HCT116 (cell line): ENCODE measurements around the gene URAD. TPM values are rescaled to one million over a fixed set of nuclear protein-coding genes. Genes with fewer than 3 reads are reported as not detected.

Experiments
- ATAC-seq: fragments of 200-7000 bp; cut with Tn5 transposase; 2 replicates; pipeline ENCODE4 v1.9.1; 2020; ENCODE audit warnings: mild to moderate bottlenecking, moderate library complexity
- BruUV-seq: library from RNA; stranded (reverse); fragments of 400-500 nt; replicated peaks from 2 replicates; lab custom pipeline; 2021; lab: Mats Ljungman, UMichigan
- CTCF ChIA-PET: fragments of 300-600 bp; sonication (Branson Sonifier 250); formaldehyde crosslinking; loops from one replicate; lab custom pipeline; 2021; ENCODE audit warnings: antibody characterized with exemption; lab: Charles Lee
- POLR2A ChIA-PET: fragments of 300-600, 350-600 bp; sonication (Branson Sonifier 250); formaldehyde crosslinking; loops from one replicate; lab custom pipeline; 2021; ENCODE audit warnings: antibody characterized with exemption; lab: Charles Lee
- RAD21 ChIA-PET, 2 experiments: fragments of 300-600 bp; sonication (Branson Sonifier 250); formaldehyde crosslinking; loops; one replicate each; lab custom pipeline; 2023; ENCODE audit warnings: low total read pairs in 2 of 2; ENCODE audit not compliant: uncharacterized antibody in 2 of 2, unreplicated experiment in 2 of 2, low non-redundant PET in 1 of 2; lab: Charles Lee
- DNase-seq: peaks from one replicate; pipeline ENCODE4 v3.0.0-alpha.2; 2010; ENCODE audit warnings: low read depth, low spot score
- H2AFZ ChIP-seq: fragments of 200-600 bp; shearing (Covaris generic), sonication (generic); 2 replicates; pipeline ENCODE4 v1.6.1; 2017; ENCODE audit warnings: low read depth, mixed run types, mixed read lengths, antibody characterized with exemption, low read length; ENCODE audit not compliant: poor library complexity, severe bottlenecking
- H3K27ac ChIP-seq: 2 replicates; pipeline ENCODE4 v1.5.1; 2012; ENCODE audit warnings: low read depth, low read length
- H3K27me3 ChIP-seq: fragments of 200-600 bp; sonication (generic); 2 replicates; pipeline ENCODE4 v1.6.1; 2016; ENCODE audit warnings: mixed run types, low read length, mixed read lengths; ENCODE audit not compliant: insufficient read depth
- H3K36me3 ChIP-seq, 2 experiments: fragments of 200-500 bp in 1 of 2; fragments of 200-600 bp in 1 of 2; sonication (Bioruptor generic) in 1 of 2; sonication (generic) in 1 of 2; 2 replicates each; pipeline versions ENCODE4 v1.5.1 to v1.6.1; 2014 to 2016; ENCODE audit warnings: low read length in 2 of 2, inconsistent platforms in 1 of 2, mixed read lengths in 1 of 2, mixed run types in 1 of 2; ENCODE audit not compliant: insufficient read depth in 2 of 2, control insufficient read depth in 1 of 2
- H3K4me1 ChIP-seq, 2 experiments: fragments of 200-600 bp in 1 of 2; sonication (generic) in 1 of 2; 2 replicates each; pipeline versions ENCODE4 v1.5.1 to v1.6.1; 2012 to 2017; ENCODE audit warnings: low read length in 2 of 2, inconsistent platforms in 1 of 2, mild to moderate bottlenecking in 1 of 2, mixed read lengths in 1 of 2, mixed run types in 1 of 2, moderate library complexity in 1 of 2; ENCODE audit not compliant: insufficient read depth in 2 of 2, control insufficient read depth in 1 of 2
- H3K4me2 ChIP-seq: fragments of 200-600 bp; sonication (generic); 2 replicates; pipeline ENCODE4 v1.6.1; 2017; ENCODE audit warnings: mixed run types, low read length, mixed read lengths
- H3K4me3 ChIP-seq, 2 experiments: fragments of 200-600 bp in 1 of 2; sonication (generic) in 1 of 2; replicated peaks in 1 of 2; 2 replicates each; pipeline ENCODE4 v1.5.1; 2011 to 2016; ENCODE audit warnings: low read length in 2 of 2, control low read depth in 1 of 2, low read depth in 1 of 2, mild to moderate bottlenecking in 1 of 2, mixed read lengths in 1 of 2, mixed run types in 1 of 2
- H3K79me2 ChIP-seq: fragments of 200-600 bp; sonication (generic); 2 replicates; pipeline ENCODE4 v1.6.1; 2017; ENCODE audit warnings: mild to moderate bottlenecking, mixed run types, low read length, moderate library complexity, mixed read lengths; ENCODE audit not compliant: insufficient read depth
- H3K9ac ChIP-seq: fragments of 200-600 bp; sonication (generic); 2 replicates; pipeline ENCODE4 v1.6.1; 2016; ENCODE audit warnings: low read length, mixed read lengths
- H3K9me2 ChIP-seq: fragments of 200-600 bp; sonication (generic), shearing (Covaris generic); 2 replicates; pipeline ENCODE4 v1.6.1; 2017; ENCODE audit warnings: mixed run types, mild to moderate bottlenecking, moderate library complexity; ENCODE audit not compliant: insufficient read depth
- H3K9me3 ChIP-seq, 2 experiments: fragments of 200-500 bp in 1 of 2; fragments of 200-600 bp in 1 of 2; sonication (Bioruptor generic) in 1 of 2; sonication (generic) in 1 of 2; 2 replicates each; pipeline ENCODE4 v1.6.1; 2014 to 2017; ENCODE audit warnings: low read length in 2 of 2, mixed read lengths in 2 of 2, inconsistent platforms in 1 of 2, low read depth in 1 of 2, mild to moderate bottlenecking in 1 of 2, mixed run types in 1 of 2, moderate library complexity in 1 of 2; ENCODE audit not compliant: control insufficient read depth in 1 of 2, insufficient read depth in 1 of 2
- H4K20me1 ChIP-seq: fragments of 200-600 bp; sonication (generic), shearing (Covaris generic); 2 replicates; pipeline ENCODE4 v1.6.1; 2017; ENCODE audit warnings: mixed run types, mild to moderate bottlenecking, moderate library complexity; ENCODE audit not compliant: insufficient read depth
- CTCF ChIP-seq, 3 experiments: fragments of 200-600 bp in 1 of 3; sonication (generic) in 1 of 3; IDR thresholded peaks in 2 of 3; conservative IDR thresholded peaks in 1 of 3; 2 replicates each; pipeline ENCODE4 v1.5.1; 2012 to 2017; ENCODE audit warnings: low read depth in 2 of 3, low read length in 2 of 3, antibody characterized with exemption in 1 of 3, borderline replicate concordance in 1 of 3, control low read depth in 1 of 3, mild to moderate bottlenecking in 1 of 3, mixed read lengths in 1 of 3, mixed run types in 1 of 3, moderate library complexity in 1 of 3; ENCODE audit not compliant: insufficient read depth in 1 of 3
- ELF1 ChIP-seq: IDR thresholded peaks from 2 replicates; pipeline ENCODE4 v1.6.1; 2012; ENCODE audit warnings: low read depth, borderline replicate concordance
- EZH2 ChIP-seq: fragments of 200-600 bp; sonication (generic); IDR thresholded peaks from 2 replicates; pipeline ENCODE4 v1.6.1; 2017; ENCODE audit warnings: antibody characterized with exemption, mixed run types
- EZH2phosphoT487 ChIP-seq: fragments of 200-600 bp; IDR thresholded peaks from 2 replicates; pipeline ENCODE4 v1.6.1; 2018; ENCODE audit warnings: antibody characterized with exemption, borderline replicate concordance
- FOSL1 ChIP-seq: IDR thresholded peaks from 2 replicates; pipeline ENCODE4 v1.6.1; 2012; ENCODE audit warnings: low read depth
- POLR2A ChIP-seq: IDR thresholded peaks from 2 replicates; pipeline ENCODE4 v1.7.0; 2011; ENCODE audit warnings: borderline replicate concordance; ENCODE audit not compliant: insufficient read depth, insufficient read length; ENCODE audit errors: extremely low read depth
- POLR2AphosphoS5 ChIP-seq: IDR thresholded peaks from 2 replicates; pipeline ENCODE4 v1.6.1; 2011; ENCODE audit warnings: mild to moderate bottlenecking, low read depth, low read length, moderate library complexity
- RAD21 ChIP-seq: IDR thresholded peaks from 2 replicates; pipeline ENCODE4 v1.6.1; 2012; ENCODE audit warnings: low read depth, mild to moderate bottlenecking
- SIN3A ChIP-seq: IDR thresholded peaks from 2 replicates; pipeline ENCODE4 v1.6.1; 2012; ENCODE audit warnings: low read depth
- SP1 ChIP-seq: IDR thresholded peaks from 2 replicates; pipeline ENCODE4 v1.6.1; 2012; ENCODE audit warnings: low read depth
- TCF7L2 ChIP-seq: IDR thresholded peaks from 2 replicates; pipeline ENCODE4 v1.7.0; 2011; ENCODE audit warnings: borderline replicate concordance, inconsistent platforms; ENCODE audit not compliant: insufficient read depth, insufficient read length; ENCODE audit errors: extremely low read depth
- YY1 ChIP-seq: IDR thresholded peaks from 2 replicates; pipeline ENCODE4 v1.6.1; 2011; ENCODE audit warnings: low read length, low read depth, moderate library complexity, mild to moderate bottlenecking; ENCODE audit not compliant: insufficient replicate concordance; ENCODE audit errors: extremely low read depth
- ZFX ChIP-seq: fragments of 450-650 bp; IDR thresholded peaks from 2 replicates; pipeline ENCODE4 v1.6.1; 2017
- ZNF274 ChIP-seq: fragments of 200-500 bp; sonication (Bioruptor generic); IDR thresholded peaks from 2 replicates; pipeline ENCODE4 v1.6.1; 2014; ENCODE audit warnings: mild to moderate bottlenecking, low read depth, low read length, inconsistent platforms
- intact Hi-C: fragments of 100-400 bp; cut with micrococcal nuclease; formaldehyde crosslinking; loops from 2 replicates; pipeline ENCODE4 v1.10.0; 2022
- total RNA-seq: library from RNA; stranded (reverse); gene quantifications from one replicate; pipeline ENCODE4 v1.2.1, GENCODE V29; 2021; ENCODE audit not compliant: unreplicated experiment
- TF ChIP-seq, protein P1 (sequence below): IDR thresholded peaks from 2 replicates; pipeline ENCODE4 v1.6.1; 2012
- TF ChIP-seq, protein P2 (sequence below): IDR thresholded peaks from 2 replicates; pipeline ENCODE4 v1.6.1; 2011; ENCODE audit warnings: mild to moderate bottlenecking, low read length, moderate library complexity; ENCODE audit not compliant: insufficient replicate concordance; ENCODE audit errors: extremely low read depth
- TF ChIP-seq, protein P3 (sequence below): IDR thresholded peaks from 2 replicates; pipeline ENCODE4 v1.6.1; 2012; ENCODE audit warnings: low read depth

URAD gene
- total RNA-seq, 1 experiment from 2014 or later: not detected

DNA sequence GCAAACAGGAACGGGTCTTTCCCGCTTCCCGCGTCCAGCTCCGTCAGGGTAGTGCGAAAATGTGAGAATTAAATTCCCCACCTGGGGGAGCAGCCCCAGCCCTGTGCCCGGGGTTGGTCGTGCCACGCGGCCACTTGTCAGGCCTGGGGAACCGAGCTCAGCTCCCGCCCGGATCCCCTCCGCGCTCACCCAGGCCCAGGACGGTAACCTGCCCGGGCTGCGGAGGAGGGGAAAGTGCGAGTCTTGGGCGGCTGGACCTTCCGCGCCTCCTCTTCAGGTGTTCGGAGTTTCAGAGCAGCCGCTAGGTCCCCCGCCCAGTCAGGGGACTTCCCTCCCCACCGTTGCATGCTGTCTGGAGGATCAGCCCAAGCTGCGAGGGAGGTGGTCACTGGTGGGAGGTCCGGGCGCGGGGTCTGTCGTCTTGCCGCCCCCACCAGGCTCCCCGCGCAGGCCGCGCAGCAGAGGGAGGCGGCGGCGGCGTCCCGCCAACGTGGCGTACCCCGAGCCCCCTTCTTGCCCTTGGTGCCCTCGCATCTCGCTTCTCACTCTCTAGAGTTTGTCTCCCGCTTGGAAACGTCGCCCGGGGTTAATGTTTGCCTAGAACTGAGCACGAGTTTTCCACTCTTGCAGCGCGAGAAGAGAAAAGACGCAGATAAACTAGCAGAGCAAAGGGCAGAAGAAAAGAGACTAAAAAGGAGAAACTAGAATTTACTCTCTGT is 8.1 kb downstream of the URAD start:
- ATAC-seq (no peak), DNase-seq (no peak)
- Histone ChIP-seq H3K4me2 (no peak overlapping the region), H3K27me3 (no peaks in the 10 kb centered on the region), H4K20me1 (no peaks in the 10 kb centered on the region), H3K9ac (no peak overlapping the region), H3K9me2 (no peaks in the 10 kb centered on the region), H3K79me2 (no peaks in the 10 kb centered on the region), H3K9me3 (no peaks in the 10 kb centered on the region), H2AFZ (no peak overlapping the region), H3K36me3 (no peaks in the 10 kb centered on the region), H3K4me3 (no peak overlapping the region), H3K27ac (no peak overlapping the region), H3K4me1 (no peaks in the 10 kb centered on the region)
- POLR2A ChIA-PET: no interaction called here
- CTCF ChIA-PET: interaction anchor here (1.2 kb wide), 1 partner anchor 618 kb away, joined by 4 read pairs; no protein-coding TSS in a partner anchor
- TF ChIP-seq RAD21 (no peak), ZFX (no peak), FOSL1 (no peak), EZH2phosphoT487 (no peak), YY1 (no peak), SIN3A (no peak), TCF7L2 (no peak), EZH2 (no peak), POLR2A (no peak), ZNF274 (no peak), SP1 (no peak), ELF1 (no peak), CTCF (IDR thresholded peaks at IDR 0.05 in 2 of 3, conservative IDR thresholded peaks at IDR 0.05 in 1 of 3; ENCODE audit: borderline replicate concordance in 1 of 3, insufficient read depth in 1 of 3, low read depth in 2 of 3, low read length in 2 of 3) (no peak), POLR2AphosphoS5 (no peak)
- TF ChIP-seq, protein P1, sequence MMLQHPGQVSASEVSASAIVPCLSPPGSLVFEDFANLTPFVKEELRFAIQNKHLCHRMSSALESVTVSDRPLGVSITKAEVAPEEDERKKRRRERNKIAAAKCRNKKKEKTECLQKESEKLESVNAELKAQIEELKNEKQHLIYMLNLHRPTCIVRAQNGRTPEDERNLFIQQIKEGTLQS: no peak
- TF ChIP-seq, protein P2, sequence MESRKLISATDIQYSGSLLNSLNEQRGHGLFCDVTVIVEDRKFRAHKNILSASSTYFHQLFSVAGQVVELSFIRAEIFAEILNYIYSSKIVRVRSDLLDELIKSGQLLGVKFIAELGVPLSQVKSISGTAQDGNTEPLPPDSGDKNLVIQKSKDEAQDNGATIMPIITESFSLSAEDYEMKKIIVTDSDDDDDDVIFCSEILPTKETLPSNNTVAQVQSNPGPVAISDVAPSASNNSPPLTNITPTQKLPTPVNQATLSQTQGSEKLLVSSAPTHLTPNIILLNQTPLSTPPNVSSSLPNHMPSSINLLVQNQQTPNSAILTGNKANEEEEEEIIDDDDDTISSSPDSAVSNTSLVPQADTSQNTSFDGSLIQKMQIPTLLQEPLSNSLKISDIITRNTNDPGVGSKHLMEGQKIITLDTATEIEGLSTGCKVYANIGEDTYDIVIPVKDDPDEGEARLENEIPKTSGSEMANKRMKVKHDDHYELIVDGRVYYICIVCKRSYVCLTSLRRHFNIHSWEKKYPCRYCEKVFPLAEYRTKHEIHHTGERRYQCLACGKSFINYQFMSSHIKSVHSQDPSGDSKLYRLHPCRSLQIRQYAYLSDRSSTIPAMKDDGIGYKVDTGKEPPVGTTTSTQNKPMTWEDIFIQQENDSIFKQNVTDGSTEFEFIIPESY: no peak
- TF ChIP-seq, protein P3, sequence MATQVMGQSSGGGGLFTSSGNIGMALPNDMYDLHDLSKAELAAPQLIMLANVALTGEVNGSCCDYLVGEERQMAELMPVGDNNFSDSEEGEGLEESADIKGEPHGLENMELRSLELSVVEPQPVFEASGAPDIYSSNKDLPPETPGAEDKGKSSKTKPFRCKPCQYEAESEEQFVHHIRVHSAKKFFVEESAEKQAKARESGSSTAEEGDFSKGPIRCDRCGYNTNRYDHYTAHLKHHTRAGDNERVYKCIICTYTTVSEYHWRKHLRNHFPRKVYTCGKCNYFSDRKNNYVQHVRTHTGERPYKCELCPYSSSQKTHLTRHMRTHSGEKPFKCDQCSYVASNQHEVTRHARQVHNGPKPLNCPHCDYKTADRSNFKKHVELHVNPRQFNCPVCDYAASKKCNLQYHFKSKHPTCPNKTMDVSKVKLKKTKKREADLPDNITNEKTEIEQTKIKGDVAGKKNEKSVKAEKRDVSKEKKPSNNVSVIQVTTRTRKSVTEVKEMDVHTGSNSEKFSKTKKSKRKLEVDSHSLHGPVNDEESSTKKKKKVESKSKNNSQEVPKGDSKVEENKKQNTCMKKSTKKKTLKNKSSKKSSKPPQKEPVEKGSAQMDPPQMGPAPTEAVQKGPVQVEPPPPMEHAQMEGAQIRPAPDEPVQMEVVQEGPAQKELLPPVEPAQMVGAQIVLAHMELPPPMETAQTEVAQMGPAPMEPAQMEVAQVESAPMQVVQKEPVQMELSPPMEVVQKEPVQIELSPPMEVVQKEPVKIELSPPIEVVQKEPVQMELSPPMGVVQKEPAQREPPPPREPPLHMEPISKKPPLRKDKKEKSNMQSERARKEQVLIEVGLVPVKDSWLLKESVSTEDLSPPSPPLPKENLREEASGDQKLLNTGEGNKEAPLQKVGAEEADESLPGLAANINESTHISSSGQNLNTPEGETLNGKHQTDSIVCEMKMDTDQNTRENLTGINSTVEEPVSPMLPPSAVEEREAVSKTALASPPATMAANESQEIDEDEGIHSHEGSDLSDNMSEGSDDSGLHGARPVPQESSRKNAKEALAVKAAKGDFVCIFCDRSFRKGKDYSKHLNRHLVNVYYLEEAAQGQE: no peak
- intact Hi-C loops: loop anchor here (10.0 kb wide), 2 partner anchors 446 to 996 kb away; no protein-coding TSS in a partner anchor
- RAD21 ChIA-PET: no interaction called here
- no TSS peak for BruUV-seq
